Measurements from ENCODE around the gene SYT9.

Gene SYT9

DNA sequence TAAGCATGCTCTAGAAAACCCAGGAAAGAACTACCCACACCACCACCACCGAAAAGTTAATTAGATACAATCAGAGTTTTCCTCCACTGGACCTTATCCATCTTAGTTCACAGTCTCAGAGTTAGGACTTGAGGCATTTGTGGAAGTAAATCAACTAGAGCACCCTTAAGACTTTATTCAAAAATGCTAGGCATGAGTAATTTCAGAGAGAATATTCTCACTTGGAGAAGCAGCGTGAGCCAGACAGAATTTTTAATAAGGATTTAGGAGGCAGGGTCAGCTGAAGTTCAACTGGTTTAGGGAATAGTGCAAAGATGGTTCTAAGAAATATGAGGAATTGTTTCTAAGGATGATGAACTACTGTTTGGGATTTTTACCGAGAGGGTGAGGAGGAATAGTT is 232.4 kb downstream of the SYT9 start:
- no peak for DNase-seq (ENCODE audit: low read depth)
- TF ChIP-seq, protein P1, sequence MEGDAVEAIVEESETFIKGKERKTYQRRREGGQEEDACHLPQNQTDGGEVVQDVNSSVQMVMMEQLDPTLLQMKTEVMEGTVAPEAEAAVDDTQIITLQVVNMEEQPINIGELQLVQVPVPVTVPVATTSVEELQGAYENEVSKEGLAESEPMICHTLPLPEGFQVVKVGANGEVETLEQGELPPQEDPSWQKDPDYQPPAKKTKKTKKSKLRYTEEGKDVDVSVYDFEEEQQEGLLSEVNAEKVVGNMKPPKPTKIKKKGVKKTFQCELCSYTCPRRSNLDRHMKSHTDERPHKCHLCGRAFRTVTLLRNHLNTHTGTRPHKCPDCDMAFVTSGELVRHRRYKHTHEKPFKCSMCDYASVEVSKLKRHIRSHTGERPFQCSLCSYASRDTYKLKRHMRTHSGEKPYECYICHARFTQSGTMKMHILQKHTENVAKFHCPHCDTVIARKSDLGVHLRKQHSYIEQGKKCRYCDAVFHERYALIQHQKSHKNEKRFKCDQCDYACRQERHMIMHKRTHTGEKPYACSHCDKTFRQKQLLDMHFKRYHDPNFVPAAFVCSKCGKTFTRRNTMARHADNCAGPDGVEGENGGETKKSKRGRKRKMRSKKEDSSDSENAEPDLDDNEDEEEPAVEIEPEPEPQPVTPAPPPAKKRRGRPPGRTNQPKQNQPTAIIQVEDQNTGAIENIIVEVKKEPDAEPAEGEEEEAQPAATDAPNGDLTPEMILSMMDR (conservative IDR thresholded peaks at IDR 0.05; ENCODE audit: control insufficient read depth, insufficient read depth, low read depth, low read length): no peak
- H3K4me3 ChIP-seq (ENCODE audit: control insufficient read depth, low read depth, low read length): no peak overlapping the region

DNA sequence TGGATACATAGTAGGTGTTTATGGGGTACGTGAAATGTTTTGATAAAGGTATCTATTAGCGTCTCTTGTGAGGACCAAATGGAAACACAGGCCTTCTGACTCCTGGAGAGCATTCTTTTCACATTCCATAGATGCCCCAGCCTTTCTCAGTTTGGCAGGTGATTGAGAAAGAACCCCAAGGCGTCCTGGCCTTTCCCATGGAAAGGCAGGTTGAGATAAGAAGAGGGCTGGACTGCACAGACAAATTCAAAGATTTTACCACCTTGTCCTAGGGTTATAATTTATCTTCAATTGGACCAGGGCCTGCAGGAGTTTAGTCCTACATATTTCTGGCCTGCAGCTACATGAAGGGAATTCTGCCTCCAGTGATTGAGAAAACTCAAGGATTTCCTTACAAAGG is 232.9 kb downstream of the SYT9 start:
- DNase-seq (ENCODE audit: low read depth): no peak
- no peak overlapping the region for H3K4me3 ChIP-seq (ENCODE audit: control insufficient read depth, low read depth, low read length)
- TF ChIP-seq, protein P1 (conservative IDR thresholded peaks at IDR 0.05; ENCODE audit: control insufficient read depth, insufficient read depth, low read depth, low read length): no peak

DNA sequence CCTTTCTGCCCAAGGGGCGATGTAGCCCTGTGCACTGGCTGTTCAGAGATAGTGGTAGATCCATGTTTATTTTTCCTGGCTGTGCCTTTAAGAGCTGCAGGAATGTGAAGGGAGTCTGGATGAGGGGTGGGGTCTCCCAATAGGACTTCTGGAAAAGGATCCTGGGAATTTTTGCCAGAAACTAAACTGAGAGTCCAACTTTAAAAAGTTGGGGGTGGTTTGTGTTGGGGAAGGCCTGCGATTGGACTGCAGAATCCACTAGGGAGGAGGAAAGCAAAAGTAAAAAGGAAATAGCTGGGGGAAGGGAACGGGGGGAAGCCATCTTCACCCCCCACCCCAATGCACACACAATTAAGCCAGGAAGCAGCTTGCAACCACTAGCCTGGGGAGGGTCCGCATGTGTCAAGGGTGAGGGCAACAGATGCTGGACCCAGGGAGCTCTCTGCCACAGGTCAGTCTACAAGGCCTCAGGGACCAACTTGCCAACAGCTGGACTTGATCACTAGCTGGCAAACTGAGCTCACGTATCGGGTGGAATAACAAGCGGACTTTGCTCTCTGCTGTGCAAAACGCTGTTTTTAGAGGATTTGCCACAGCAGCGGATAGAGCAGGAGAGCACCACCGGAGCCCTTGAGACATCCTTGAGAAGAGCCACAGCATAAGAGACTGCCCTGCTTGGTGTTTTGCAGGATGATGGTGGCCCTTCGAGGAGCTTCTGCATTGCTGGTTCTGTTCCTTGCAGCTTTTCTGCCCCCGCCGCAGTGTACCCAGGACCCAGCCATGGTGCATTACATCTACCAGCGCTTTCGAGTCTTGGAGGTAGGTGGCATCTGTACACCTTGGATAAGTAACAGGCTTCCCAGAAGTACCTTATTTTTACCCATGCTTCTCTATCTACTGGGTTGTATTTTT is 233.7 kb downstream of the SYT9 start, which contains the start of gene OLFML1:
Gene OLFML1 (plus strand): TSS at position 321 of the 912 bp plus-strand sequence. CDS start 370 bp downstream, at position 691.
- peak; percentile 39 for DNase-seq (ENCODE audit: low read depth)
- TF ChIP-seq, protein P1 (conservative IDR thresholded peaks at IDR 0.05; ENCODE audit: control insufficient read depth, insufficient read depth, low read depth, low read length): no peak
- peak within 1 kb of the TSS; percentile 12 for H3K4me3 ChIP-seq (ENCODE audit: control insufficient read depth, low read depth, low read length)

DNA sequence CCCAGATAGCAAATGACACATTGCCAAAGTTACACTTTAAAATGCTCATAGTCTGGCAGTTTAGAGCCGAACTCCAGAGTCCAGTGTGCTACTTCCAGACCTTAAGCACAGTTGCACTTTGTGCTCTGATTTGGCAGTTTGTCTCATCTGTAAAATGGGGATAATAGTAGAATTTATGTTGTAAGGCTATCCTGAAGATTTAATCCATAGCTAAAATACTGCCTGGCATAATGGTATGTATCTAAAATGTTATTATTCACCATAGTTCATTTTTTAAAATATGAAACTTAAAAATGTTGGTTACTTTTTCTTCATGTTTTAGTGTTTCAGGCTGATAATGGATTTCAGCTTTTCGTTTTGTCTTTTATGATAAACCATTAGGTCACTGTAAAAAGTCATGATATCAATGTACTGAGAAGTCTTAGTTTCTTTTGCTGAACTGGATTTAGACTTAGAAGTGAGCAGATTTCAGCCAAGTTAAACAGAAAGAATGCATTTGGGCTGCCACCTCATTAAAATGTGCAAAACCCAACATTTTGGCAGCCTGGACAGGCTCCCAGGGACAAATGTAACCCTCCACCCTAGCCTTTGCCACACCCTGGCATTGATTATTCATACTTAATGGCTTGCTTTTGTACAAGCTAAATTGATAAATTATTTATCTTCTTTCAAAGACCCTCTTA is 234.5 kb downstream of the SYT9 start:
- TF ChIP-seq, protein P1 (conservative IDR thresholded peaks at IDR 0.05; ENCODE audit: control insufficient read depth, insufficient read depth, low read depth, low read length): no peak
- H3K4me3 ChIP-seq (ENCODE audit: control insufficient read depth, low read depth, low read length): peak overlapping the region; percentile 12
- no peak for DNase-seq (ENCODE audit: low read depth)

DNA sequence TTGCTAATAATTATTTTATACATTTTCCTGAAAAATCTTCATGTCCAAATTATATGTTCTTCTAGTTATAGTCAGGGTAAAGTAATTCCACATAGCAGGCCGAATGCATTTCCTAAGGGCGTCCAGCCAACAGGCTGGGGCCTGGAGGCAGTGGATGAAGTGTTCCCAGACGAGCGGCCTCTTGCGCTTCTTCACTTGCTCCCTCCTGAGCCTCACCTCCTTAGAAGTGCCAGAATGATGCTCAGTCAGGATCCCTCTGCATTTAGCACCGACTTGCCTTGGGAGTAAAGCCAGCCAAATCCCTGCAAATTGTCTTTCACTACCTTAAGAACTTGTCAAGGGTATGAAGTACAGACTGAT is 235.1 kb downstream of the SYT9 start:
- no peak overlapping the region for H3K4me3 ChIP-seq (ENCODE audit: control insufficient read depth, low read depth, low read length)
- TF ChIP-seq, protein P1 (conservative IDR thresholded peaks at IDR 0.05; ENCODE audit: control insufficient read depth, insufficient read depth, low read depth, low read length): no peak
- no peak for DNase-seq (ENCODE audit: low read depth)

DNA sequence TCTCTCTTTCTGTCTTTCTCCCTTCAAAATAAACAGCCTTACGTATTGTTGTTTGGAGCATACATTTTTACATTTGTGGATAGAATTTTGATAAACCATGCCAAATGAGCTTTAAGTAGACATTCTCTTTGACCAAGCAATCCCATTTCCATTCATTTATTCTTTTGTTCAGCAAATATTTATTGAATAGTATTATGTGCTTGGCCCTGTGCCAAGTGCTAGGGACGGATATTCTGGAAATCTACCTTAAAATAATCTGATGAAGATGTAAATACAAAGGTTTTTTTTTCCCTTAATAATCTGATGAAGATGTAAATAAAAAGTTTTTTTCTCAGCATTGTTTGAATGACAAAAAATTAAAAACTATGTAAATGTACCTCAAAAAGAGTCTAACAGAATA is 235.7 kb downstream of the SYT9 start:
- TF ChIP-seq, protein P1 (conservative IDR thresholded peaks at IDR 0.05; ENCODE audit: control insufficient read depth, insufficient read depth, low read depth, low read length): no peak
- no peak overlapping the region for H3K4me3 ChIP-seq (ENCODE audit: control insufficient read depth, low read depth, low read length)
- DNase-seq (ENCODE audit: low read depth): no peak

Data from fibroblast of mammary gland (primary cell).